ENCODE measurements around the gene SUGCT.

The SUGCT gene

GRCh38 chr7:40455485-40455884 is 320.7 kb downstream of the SUGCT start:
- ChIA-PET CTCF (no interaction called here), POLR2A (no interaction called here)
- TF ChIP-seq ZNF214 (tag by site-specific recombination; IDR thresholded peaks at IDR 0.05; ENCODE audit: borderline replicate concordance) (no peak), ZSCAN16 (tag by site-specific recombination; IDR thresholded peaks at IDR 0.05) (no peak), ZNF311 (tag by site-specific recombination; IDR thresholded peaks at IDR 0.05; ENCODE audit: borderline replicate concordance) (no peak), ZNF19 (tag by site-specific recombination; IDR thresholded peaks at IDR 0.05; ENCODE audit: low read depth) (no peak), TCF7L2 (IDR thresholded peaks at IDR 0.05; ENCODE audit: borderline replicate concordance, low read depth, low read length) (no peak), ZNF335 (tag by site-specific recombination; conservative IDR thresholded peaks at IDR 0.05) (no peak), ZNF354C (tag by site-specific recombination; IDR thresholded peaks at IDR 0.05; ENCODE audit: borderline replicate concordance, low read depth) (no peak), ZNF670 (tag by site-specific recombination; IDR thresholded peaks at IDR 0.05; ENCODE audit: low read depth) (no peak), ZNF274 (IDR thresholded peaks at IDR 0.05; ENCODE audit: low read length) (no peak), ZNF274 (tag by site-specific recombination; IDR thresholded peaks at IDR 0.05; ENCODE audit: borderline replicate concordance) (no peak), ZNF777 (tag by site-specific recombination; IDR thresholded peaks at IDR 0.05; ENCODE audit: borderline replicate concordance) (no peak), ZBTB7A (tag by site-specific recombination; IDR thresholded peaks at IDR 0.05; ENCODE audit: low read depth) (no peak), ZNF221 (tag by site-specific recombination; IDR thresholded peaks at IDR 0.05; ENCODE audit: borderline replicate concordance) (no peak)
- no peaks in the 10 kb centered on the region for H3K4me1 ChIP-seq (ENCODE audit: control insufficient read depth, insufficient read depth, low read length)
- H3K36me3 ChIP-seq (ENCODE audit: control insufficient read depth in 2 of 2, insufficient read depth in 1 of 2, low read length in 2 of 2): no peaks in the 10 kb centered on the region
- no peak overlapping the region for H3K4me3 ChIP-seq (ENCODE audit: low read depth, low read length)
- no peaks in the 10 kb centered on the region for H3K9me3 ChIP-seq (ENCODE audit: control insufficient read depth, insufficient read depth, low read depth, low read length)
- H3K27ac ChIP-seq (ENCODE audit: extremely low read depth, low read depth, low read length): no peak overlapping the region

- H3K4me3 ChIP-seq (ENCODE audit: low read depth, low read length): no peak overlapping the region
- H3K27ac ChIP-seq (ENCODE audit: extremely low read depth, low read depth, low read length): no peak overlapping the region
- TF ChIP-seq, protein P1, sequence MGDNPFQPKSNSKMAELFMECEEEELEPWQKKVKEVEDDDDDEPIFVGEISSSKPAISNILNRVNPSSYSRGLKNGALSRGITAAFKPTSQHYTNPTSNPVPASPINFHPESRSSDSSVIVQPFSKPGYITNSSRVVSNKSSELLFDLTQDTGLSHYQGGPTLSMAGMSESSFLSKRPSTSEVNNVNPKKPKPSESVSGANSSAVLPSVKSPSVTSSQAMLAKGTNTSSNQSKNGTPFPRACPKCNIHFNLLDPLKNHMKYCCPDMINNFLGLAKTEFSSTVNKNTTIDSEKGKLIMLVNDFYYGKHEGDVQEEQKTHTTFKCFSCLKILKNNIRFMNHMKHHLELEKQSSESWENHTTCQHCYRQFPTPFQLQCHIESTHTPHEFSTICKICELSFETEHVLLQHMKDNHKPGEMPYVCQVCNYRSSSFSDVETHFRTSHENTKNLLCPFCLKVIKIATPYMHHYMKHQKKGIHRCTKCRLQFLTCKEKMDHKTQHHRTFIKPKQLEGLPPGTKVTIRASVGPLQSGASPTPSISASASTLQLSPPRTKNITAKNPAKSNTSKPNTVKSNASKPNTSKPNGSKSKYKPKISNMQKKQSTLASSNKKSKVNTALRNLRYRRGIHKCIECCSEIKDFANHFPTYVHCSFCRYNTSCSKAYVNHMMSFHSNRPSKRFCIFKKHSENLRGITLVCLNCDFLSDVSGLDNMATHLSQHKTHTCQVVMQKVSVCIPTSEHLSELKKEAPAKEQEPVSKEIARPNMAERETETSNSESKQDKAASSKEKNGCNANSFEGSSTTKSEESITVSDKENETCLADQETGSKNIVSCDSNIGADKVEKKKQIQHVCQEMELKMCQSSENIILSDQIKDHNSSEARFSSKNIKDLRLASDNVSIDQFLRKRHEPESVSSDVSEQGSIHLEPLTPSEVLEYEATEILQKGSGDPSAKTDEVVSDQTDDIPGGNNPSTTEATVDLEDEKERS (tag by site-specific recombination; IDR thresholded peaks at IDR 0.05): no peak
- TF ChIP-seq ZNF174 (tag by site-specific recombination; IDR thresholded peaks at IDR 0.05) (no peak), ZBTB44 (tag by site-specific recombination; IDR thresholded peaks at IDR 0.05) (no peak), HOXA7 (CRISPR knock-in tag; IDR thresholded peaks at IDR 0.05; ENCODE audit: borderline replicate concordance) (no peak), ZNF521 (tag by site-specific recombination; IDR thresholded peaks at IDR 0.05) (no peak)
- CTCF ChIA-PET: no interaction called here
- H3K36me3 ChIP-seq (ENCODE audit: control insufficient read depth in 2 of 2, insufficient read depth in 1 of 2, low read length in 2 of 2): no peaks in the 10 kb centered on the region
- H3K4me1 ChIP-seq (ENCODE audit: control insufficient read depth, insufficient read depth, low read length): no peaks in the 10 kb centered on the region
- POLR2A ChIA-PET: no interaction called here
- no peaks in the 10 kb centered on the region for H3K9me3 ChIP-seq (ENCODE audit: control insufficient read depth, insufficient read depth, low read depth, low read length)
These were observed 323.1 kb downstream of the SUGCT start for GRCh38 chr7:40457776-40458480.

Data from HEK293 (cell line).